Suprapubic skin (tissue), 4 donors: ENCODE data around the gene PLXND1. TPM values are rescaled to one million over a fixed set of nuclear protein-coding genes. Genes with fewer than 3 reads are reported as not detected.
A peak's percentile ranks its signal among the peaks of the same experiment; 100 is the strongest.

ENCODE experiments used
- DNase-seq, 2 donors: peaks; one replicate each; pipeline ENCODE4 v3.0.0-alpha.2; 2019; ENCODE audit warnings: low spot score in 2 of 2
- H3K27ac ChIP-seq: fragments of 200-600 bp; sonication (generic); one replicate; pipeline ENCODE4 v1.5.1; 2019
- H3K27me3 ChIP-seq: fragments of 200-600 bp; sonication (generic); one replicate; pipeline ENCODE4 v1.5.1; 2019
- H3K36me3 ChIP-seq: fragments of 200-600 bp; sonication (generic); one replicate; pipeline ENCODE4 v1.5.1; 2019
- H3K4me1 ChIP-seq: fragments of 200-600 bp; sonication (generic); one replicate; pipeline ENCODE4 v1.5.1; 2019
- H3K4me3 ChIP-seq: fragments of 200-600 bp; sonication (generic); one replicate; pipeline ENCODE4 v1.5.1; 2019; ENCODE audit warnings: mild to moderate bottlenecking
- H3K9me3 ChIP-seq: fragments of 200-600 bp; sonication (generic); one replicate; pipeline ENCODE4 v1.5.1; 2019
- EP300 ChIP-seq: sonication (generic); formaldehyde crosslinking; IDR thresholded peaks from one replicate; pipeline ENCODE4 v1.6.1; 2017; ENCODE audit warnings: antibody characterized with exemption
- POLR2A ChIP-seq, 2 donors: fragments of 450-650 bp; IDR thresholded peaks; one replicate each; pipeline ENCODE4 v1.6.1; 2017; ENCODE audit warnings: antibody characterized with exemption in 2 of 2, mild to moderate bottlenecking in 2 of 2, moderate library complexity in 2 of 2
- POLR2AphosphoS5 ChIP-seq, 3 donors: sonication (generic); formaldehyde crosslinking; IDR thresholded peaks; one replicate each; pipeline ENCODE4 v1.6.1; 2017; ENCODE audit warnings: antibody characterized with exemption in 3 of 3
- WGBS: methylation state at CpG from one replicate; pipeline ENCODE4 v1.1.5; 2018; 5-methylcytosine and 5-hydroxymethylcytosine counted together
- total RNA-seq, 4 donors: library from RNA; depleted of rRNA; stranded (reverse); fragments of >200 nt; gene quantifications; one replicate each; pipeline ENCODE4 v1.1.0, GENCODE V29; 2016
- TF ChIP-seq, protein P1 (sequence below), 2 donors: fragments of 200-600 bp in 1 of 2; fragments of 450-650 bp in 1 of 2; sonication (generic) in 1 of 2; IDR thresholded peaks; one replicate each; pipeline ENCODE4 v1.5.1; 2016 to 2019; ENCODE audit warnings: antibody characterized with exemption in 2 of 2, mild to moderate bottlenecking in 1 of 2, moderate library complexity in 1 of 2

PLXND1 gene
- total RNA-seq, 4 donors from 2014 or later = 19.0 to 51.0 (median 30.8) TPM

DNA sequence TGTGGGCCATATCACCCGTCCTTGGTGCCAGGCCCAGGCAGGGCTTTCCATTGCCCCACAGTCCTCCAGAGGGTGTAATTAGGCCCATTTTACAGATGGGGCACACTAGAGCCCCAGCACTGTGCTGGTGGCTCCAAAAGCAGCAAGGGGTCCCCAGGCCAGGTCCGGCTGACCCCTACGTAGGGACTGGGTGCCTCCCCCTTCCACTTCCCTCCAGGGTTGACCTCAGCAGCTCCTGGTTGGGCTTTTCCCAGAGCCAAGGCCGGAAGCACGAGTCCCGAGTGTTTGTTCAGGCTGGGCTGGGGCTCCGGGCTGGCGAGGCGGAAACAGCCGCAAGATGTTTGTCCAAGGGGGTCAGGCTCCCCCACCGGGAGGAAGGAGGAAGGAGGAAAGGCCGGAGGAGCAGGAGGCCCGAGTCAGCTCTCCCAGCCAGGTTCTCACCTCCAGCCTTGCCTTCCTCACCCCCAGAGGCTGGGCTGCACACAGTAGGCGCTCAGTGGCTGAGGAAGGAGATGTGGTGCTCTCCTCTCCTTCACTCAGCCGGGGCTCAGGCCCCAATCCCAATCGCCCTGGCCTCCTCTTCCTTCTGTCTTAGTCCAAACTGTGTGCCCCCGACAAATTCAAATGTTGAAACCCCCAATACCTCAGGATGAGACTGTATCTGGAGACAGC, 17.1 kb upstream of the PLXND1 start:
- Histone ChIP-seq H3K27ac (peak overlapping the region; percentile 58), H3K36me3 (no peaks in the 10 kb centered on the region), H3K27me3 (no peaks in the 10 kb centered on the region), H3K4me3 (no peak overlapping the region), H3K9me3 (no peaks in the 10 kb centered on the region), H3K4me1 (peaks cover 80% of the 10 kb centered on the region)
- TF ChIP-seq EP300 (no peak), POLR2A (IDR thresholded peaks at IDR 0.05) (no peak), POLR2AphosphoS5 (IDR thresholded peaks at IDR 0.05) (no peak)
- TF ChIP-seq, protein P1, sequence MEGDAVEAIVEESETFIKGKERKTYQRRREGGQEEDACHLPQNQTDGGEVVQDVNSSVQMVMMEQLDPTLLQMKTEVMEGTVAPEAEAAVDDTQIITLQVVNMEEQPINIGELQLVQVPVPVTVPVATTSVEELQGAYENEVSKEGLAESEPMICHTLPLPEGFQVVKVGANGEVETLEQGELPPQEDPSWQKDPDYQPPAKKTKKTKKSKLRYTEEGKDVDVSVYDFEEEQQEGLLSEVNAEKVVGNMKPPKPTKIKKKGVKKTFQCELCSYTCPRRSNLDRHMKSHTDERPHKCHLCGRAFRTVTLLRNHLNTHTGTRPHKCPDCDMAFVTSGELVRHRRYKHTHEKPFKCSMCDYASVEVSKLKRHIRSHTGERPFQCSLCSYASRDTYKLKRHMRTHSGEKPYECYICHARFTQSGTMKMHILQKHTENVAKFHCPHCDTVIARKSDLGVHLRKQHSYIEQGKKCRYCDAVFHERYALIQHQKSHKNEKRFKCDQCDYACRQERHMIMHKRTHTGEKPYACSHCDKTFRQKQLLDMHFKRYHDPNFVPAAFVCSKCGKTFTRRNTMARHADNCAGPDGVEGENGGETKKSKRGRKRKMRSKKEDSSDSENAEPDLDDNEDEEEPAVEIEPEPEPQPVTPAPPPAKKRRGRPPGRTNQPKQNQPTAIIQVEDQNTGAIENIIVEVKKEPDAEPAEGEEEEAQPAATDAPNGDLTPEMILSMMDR (IDR thresholded peaks at IDR 0.05) = no peak
- 81% methylated on average over 10 of the region's 17 CpGs for WGBS
- peak; percentile 85 to 89 for DNase-seq

DNA sequence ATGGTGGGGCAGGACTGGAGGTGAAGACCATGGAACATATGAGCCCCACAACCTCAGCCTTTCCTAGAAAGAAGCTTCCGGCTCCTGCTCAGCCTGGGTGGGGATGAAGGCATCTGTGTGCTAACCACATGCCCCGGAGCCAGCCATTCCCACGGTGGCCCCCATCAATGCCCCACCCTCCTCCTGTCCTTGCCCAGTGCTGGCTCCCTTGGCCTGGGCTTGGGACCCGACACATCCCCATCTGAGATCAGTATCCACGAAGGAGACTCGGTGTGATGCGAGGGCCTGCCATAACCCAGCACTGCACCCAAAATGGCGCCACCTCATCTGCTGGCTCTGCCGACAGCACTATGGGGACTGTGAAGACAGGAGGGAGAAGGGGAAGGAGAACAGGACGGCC, 16.5 kb upstream of the PLXND1 start:
- Histone ChIP-seq H3K4me1 (peaks cover 79% of the 10 kb centered on the region), H3K36me3 (no peaks in the 10 kb centered on the region), H3K9me3 (no peaks in the 10 kb centered on the region), H3K4me3 (no peak overlapping the region), H3K27me3 (no peaks in the 10 kb centered on the region), H3K27ac (peak overlapping the region; percentile 58)
- peak; percentile 67 to 77 for DNase-seq
- no peak for TF ChIP-seq POLR2AphosphoS5 (IDR thresholded peaks at IDR 0.05)
- no peak for TF ChIP-seq EP300
- TF ChIP-seq POLR2A (IDR thresholded peaks at IDR 0.05) = no peak
- TF ChIP-seq, protein P1 (IDR thresholded peaks at IDR 0.05) = no peak
- WGBS = 88% methylated on average over 6 of the region's 10 CpGs

DNA sequence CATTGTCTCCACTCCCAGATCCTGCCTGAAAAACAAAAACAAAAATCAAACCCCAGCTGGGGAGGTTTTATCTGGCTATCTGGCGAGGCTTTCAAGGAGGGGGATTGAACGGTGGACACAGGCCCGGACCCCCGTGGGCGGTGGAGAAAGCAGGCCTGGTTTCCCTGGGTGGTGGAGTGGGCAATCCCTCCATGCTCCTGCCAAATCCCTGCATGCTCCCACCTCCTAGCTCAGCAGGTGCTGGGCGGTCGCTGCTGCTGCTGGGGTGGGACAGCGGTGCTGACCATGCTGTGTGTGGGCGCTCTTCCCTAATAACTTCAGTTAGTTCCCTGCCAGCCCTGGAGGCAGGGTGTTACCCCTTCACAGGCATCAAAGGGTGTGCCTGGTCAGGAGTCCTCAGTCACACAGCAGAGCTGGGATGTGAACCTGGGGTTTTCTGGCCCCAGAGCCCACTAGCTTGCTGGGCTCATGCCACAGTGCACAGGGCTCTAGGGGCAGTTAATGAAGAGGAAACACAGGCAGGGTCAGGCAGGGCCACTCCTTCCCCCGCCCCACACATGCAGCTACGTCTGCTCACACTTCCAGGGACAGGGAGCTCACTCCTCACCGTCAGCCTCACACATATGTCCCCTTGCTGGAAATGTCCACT, 15.9 kb upstream of the PLXND1 start:
- no peaks in the 10 kb centered on the region for H3K36me3 ChIP-seq
- WGBS = 66% methylated on average over 10 of the region's 12 CpGs
- no peaks in the 10 kb centered on the region for H3K9me3 ChIP-seq
- H3K27me3 ChIP-seq = no peaks in the 10 kb centered on the region
- peaks cover 75% of the 10 kb centered on the region for H3K4me1 ChIP-seq
- H3K4me3 ChIP-seq = no peak overlapping the region
- H3K27ac ChIP-seq = peak overlapping the region; percentile 58
- peak in 1 of 2 donors; percentile 55 for DNase-seq
- no peak for TF ChIP-seq EP300
- TF ChIP-seq POLR2AphosphoS5 (IDR thresholded peaks at IDR 0.05) = no peak
- no peak for TF ChIP-seq POLR2A (IDR thresholded peaks at IDR 0.05)
- TF ChIP-seq, protein P1 (IDR thresholded peaks at IDR 0.05) = no peak

DNA sequence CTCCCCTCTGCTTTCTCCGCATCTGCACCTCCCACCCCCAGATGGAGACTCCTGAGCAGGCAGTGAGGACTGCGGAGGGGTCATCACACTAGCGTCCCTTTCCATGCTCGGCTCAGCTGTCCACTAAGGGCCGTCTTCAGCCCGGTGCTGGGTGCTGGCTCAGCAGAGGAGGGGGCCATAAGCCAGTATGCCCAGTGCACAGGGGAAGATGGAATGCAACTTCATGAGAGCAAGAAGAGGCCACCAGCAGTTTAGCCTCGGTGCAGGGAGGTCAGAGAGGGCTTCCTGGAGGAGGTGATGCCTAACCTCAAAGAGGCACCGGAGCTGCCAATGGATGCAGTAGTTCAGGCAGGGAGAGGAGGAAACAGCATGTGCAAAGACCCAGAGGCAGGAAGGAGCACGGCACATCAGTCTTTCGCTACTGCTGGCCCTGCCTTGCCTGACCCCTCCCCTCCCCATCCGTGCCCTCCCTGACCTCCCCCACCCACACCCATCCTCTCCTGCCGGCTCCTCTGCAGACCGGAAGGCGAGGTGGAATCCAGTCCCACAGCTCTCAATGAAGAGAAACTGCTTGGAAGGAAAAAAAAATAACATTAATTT, 15.2 kb upstream of the PLXND1 start:
- DNase-seq = peak; percentile 58 to 67
- H3K27me3 ChIP-seq = no peaks in the 10 kb centered on the region
- WGBS = 50% methylated on average over 12 of the region's 14 CpGs
- peak overlapping the region; percentile 58 for H3K27ac ChIP-seq
- H3K4me3 ChIP-seq = no peak overlapping the region
- no peaks in the 10 kb centered on the region for H3K9me3 ChIP-seq
- H3K4me1 ChIP-seq = peaks cover 75% of the 10 kb centered on the region
- H3K36me3 ChIP-seq = no peaks in the 10 kb centered on the region
- TF ChIP-seq, protein P1 (IDR thresholded peaks at IDR 0.05) = no peak
- TF ChIP-seq EP300 (no peak), POLR2AphosphoS5 (IDR thresholded peaks at IDR 0.05) (no peak), POLR2A (IDR thresholded peaks at IDR 0.05) (no peak)
